LNCAP (cell line): Measurements from ENCODE around the gene CRISP1.

Experiments used
- CTCF ChIP-seq: fragments of 450-650 bp; IDR thresholded peaks from 2 replicates; pipeline ENCODE4 v1.5.1; 2017; ENCODE audit warnings: mild to moderate bottlenecking

CRISP1 gene

DNA sequence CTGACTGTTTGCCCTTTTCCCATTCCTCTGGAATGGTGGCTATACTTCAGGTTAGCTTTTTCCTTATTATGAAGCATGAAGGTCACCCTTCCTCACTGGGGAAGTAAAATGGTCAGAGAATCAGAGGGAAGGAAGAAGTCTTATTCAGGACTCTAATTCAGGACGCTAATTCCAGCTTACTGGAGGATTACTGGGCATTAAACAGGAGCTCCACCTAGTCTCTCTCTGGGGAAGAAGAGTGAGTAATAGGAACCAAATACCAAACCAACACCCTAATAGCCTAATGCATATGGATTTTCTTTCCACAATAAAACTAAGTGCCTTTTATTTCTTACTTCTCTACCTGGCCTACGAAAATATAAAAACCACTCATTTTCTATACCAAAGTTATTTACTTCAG is 10.1 kb downstream of the CRISP1 start:
- no peak for TF ChIP-seq CTCF

DNA sequence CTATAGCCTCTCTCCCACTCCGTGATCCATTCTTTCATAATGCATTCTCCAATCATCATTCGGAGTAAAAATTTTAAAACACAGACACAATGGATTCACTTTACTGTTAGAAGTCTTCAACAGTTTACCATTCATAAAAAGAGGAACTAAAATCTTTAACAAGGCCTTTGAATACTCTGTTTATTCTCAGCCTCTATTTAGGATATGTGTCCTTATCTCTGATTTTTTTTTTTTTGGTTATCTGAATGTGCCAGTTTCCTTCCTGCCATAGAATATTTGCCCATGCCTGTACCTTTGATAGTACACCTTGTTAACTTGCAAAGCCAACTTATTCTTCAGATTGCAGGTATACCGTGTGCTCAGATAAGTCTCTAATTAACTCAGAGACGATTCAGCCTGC is 11.1 kb downstream of the CRISP1 start:
- no peak for TF ChIP-seq CTCF

GRCh38 chr6:49852975-49853374 is 13.4 kb downstream of the CRISP1 start:
- no peak for TF ChIP-seq CTCF

- peak; percentile 53; the same call in 1 of the 2 replicates for TF ChIP-seq CTCF
These were observed 17.0 kb downstream of the CRISP1 start for GRCh38 chr6:49849213-49849907.

DNA sequence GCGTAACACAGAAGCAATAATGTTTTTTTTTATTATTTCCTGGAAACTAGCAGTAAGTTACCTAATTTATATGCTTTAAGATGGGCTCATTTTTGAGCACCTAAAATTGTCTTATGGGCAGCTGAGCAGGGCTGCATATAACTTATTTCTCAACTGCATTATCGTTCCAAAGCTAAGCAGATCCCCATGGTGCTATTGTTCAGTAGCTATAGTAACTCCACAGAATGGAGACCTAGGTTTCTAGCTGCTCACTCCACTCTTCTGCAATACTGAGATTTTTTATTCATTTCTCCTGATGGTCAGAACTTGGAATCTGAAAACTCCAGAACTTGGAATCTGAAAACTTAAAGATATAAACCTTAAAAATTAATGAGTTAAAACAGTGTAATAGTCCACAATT is 18.7 kb downstream of the CRISP1 start:
- no peak for TF ChIP-seq CTCF

DNA sequence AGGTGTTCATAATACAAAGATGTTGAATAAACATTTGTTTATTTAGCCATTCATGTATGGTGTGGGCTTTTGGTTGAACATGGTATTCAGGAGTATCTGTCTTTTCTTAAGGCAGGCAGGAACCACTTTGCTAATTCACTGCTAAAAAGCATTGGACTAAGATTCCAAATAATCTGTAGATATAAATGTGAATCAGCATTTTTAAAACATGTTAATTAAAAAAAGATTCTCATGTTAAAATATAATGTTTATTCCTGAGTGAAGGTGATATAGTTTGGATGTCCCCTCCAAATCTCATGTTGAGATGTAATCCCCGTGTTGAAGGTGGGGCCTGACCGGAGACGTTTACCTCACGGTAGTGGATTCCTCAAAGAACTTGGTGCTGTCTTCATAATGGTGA is 19.3 kb downstream of the CRISP1 start:
- no peak for TF ChIP-seq CTCF

- TF ChIP-seq CTCF = no peak
These were observed 24.9 kb downstream of the CRISP1 start for GRCh38 chr6:49841424-49841823.

GRCh38 chr6:49839957-49840356 is 26.4 kb downstream of the CRISP1 start:
- no peak for TF ChIP-seq CTCF
